WTC11 (cell line): Measurements from ENCODE around the gene DPP4.

Experiments
- KAT7 ChIP-seq: sonication (generic); formaldehyde crosslinking; IDR thresholded peaks from 2 replicates; pipeline ENCODE4 v1.8.1; 2023; ENCODE audit warnings: missing genetic modification reagents, mild to moderate bottlenecking, borderline replicate concordance
- ZNF396 ChIP-seq: fragments of 250-450 bp; sonication (Bioruptor Pico); IDR thresholded peaks from 2 replicates; pipeline ENCODE4 v1.8.0; 2021; ENCODE audit warnings: mild to moderate bottlenecking, moderate library complexity, borderline replicate concordance

DNA sequence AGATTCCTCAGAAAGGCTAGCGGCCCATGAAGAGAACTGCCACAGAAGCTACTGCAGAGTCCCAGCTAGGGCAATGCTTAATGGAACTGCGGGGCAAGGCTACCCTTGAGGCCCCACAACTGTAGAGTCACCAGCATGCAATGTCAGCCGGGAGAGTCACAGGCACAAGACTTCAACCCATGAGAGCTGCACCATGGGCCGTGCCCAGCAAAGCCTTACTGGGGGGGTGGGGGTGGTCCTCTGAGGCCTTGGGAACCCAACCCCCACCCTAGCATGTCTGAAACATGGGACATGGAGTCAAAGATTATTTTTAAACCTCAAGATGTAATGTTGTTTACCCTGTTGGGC lies 20.2 kb downstream of the DPP4 start:
- TF ChIP-seq KAT7 (no peak), ZNF396 (no peak)
